ENCODE data around the gene IFNLR1.

The IFNLR1 gene

DNA sequence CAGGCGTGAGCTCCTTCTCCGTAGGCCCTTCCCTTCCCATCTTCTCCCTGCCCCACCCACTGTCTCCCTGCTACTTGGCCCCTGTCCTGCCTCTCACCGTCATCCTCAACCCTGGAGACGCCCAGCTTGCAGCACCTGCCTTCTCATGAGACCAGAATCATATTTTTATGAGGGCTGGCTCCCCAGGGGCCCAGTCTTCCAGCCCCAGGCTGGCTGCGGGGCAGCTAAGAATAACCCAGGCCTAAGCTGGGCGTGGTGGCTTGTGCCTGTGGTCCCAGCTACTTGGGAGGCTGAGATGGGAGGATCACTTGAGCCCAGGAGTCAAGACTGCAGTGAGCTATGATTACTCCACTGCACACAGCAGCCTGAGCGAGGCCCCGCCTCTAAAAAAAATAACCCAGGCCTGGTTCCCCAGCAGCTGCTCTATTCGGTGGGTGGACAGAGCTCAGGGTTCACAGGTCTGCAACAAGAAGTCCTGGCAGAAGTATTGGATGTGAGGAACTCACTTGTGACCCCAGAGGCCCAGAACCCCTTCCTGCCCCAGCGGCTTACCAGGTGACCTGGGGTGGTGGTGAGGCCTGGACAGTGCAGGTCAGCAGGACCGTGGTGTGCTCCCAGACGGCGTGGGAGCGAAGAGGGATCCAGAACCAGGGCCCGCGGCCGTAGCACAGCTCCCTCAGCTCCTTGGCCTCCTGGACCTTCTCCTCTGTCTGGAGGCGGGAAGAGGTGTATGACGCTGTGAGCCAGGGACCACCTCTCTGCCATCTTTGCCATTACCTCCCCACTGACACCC lies 81.5 kb downstream of the IFNLR1 start:
- no peak for DNase-seq (ENCODE audit: low read depth in 2 of 2)

DNA sequence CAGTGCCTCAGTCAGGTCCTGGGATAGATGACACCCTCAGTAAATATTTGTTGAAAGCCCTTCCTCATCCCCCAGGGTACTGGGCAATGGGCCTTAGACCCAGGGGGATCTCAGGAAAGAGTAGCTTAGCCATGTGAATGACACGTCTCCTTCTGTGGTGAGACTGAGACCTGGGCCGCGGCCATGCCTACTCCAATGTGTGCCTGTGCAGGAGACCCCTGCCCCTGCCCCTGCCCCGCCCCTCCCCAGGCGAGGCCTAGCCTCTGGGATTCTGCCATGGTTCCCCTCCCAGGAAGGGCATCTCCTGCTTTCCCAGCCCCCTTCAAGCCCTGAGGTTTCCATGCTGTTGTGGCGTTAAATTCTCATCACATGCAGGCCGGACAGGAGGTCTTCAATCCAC lies 82.2 kb downstream of the IFNLR1 start:
- DNase-seq (ENCODE audit: low read depth in 2 of 2) = no peak

All from stimulated activated CD8-positive, alpha-beta memory T cell treated with anti-CD3 and anti-CD28 coated beads, Interleukin-15, amount 100 ng/mL, for 4 hours (primary cell).